GM23338 (cell line): Measurements from ENCODE around the gene ZMAT3. TPM values are rescaled to one million over a fixed set of nuclear protein-coding genes. Genes with fewer than 3 reads are reported as not detected.

Experiments used
- ATAC-seq: fragments of 200-7000 bp; cut with Tn5 transposase; 3 replicates; pipeline ENCODE4 v1.9.1; 2020
- DNase-seq: peaks from one replicate; pipeline ENCODE4 v3.0.0-alpha.2; 2015; ENCODE audit warnings: low spot score
- H2AFZ ChIP-seq: fragments of 200-600 bp; sonication (generic); 2 replicates; pipeline ENCODE4 v1.8.0; 2016; ENCODE audit warnings: antibody characterized with exemption, mild to moderate bottlenecking, moderate library complexity
- H3F3A ChIP-seq: fragments of 200-600 bp; sonication (generic); replicated peaks from 2 replicates; pipeline ENCODE4 v1.8.0; 2017; ENCODE audit warnings: antibody characterized with exemption, mixed run types, low read depth
- H3K27ac ChIP-seq: fragments of 200-600 bp; sonication (generic); 2 replicates; pipeline ENCODE4 v1.6.1; 2016; ENCODE audit warnings: low read depth
- H3K27me3 ChIP-seq: fragments of 200-600 bp; sonication (generic); 2 replicates; pipeline ENCODE4 v1.8.0; 2016; ENCODE audit warnings: mild to moderate bottlenecking, mixed run types, moderate library complexity; ENCODE audit not compliant: insufficient read depth
- H3K36me3 ChIP-seq: fragments of 200-600 bp; sonication (generic); 2 replicates; pipeline ENCODE4 v1.8.0; 2016; ENCODE audit warnings: mild to moderate bottlenecking; ENCODE audit not compliant: insufficient read depth
- H3K4me1 ChIP-seq: fragments of 200-600 bp; sonication (generic); 2 replicates; pipeline ENCODE4 v1.8.0; 2016; ENCODE audit warnings: mild to moderate bottlenecking, moderate library complexity; ENCODE audit not compliant: insufficient read depth
- H3K4me2 ChIP-seq: fragments of 200-600 bp; sonication (generic); 2 replicates; pipeline ENCODE4 v1.7.1; 2017; ENCODE audit warnings: mixed run types
- H3K4me3 ChIP-seq: fragments of 200-600 bp; sonication (generic); 2 replicates; pipeline ENCODE4 v1.6.1; 2016; ENCODE audit warnings: mixed run types
- H3K79me2 ChIP-seq: fragments of 200-600 bp; sonication (generic); replicated peaks from 2 replicates; pipeline ENCODE4 v1.8.0; 2017; ENCODE audit warnings: mild to moderate bottlenecking; ENCODE audit not compliant: insufficient read depth
- H3K9me2 ChIP-seq: fragments of 200-600 bp; sonication (generic); 2 replicates; pipeline ENCODE4 v1.8.0; 2017; ENCODE audit not compliant: insufficient read depth
- H4K20me1 ChIP-seq: fragments of 200-600 bp; sonication (generic); replicated peaks from 2 replicates; pipeline ENCODE4 v1.8.0; 2017; ENCODE audit warnings: mild to moderate bottlenecking; ENCODE audit not compliant: insufficient read depth
- H3K27ac Mint-ChIP-seq: 2 replicates; pipeline ENCODE4 v1.8.0; 2020; ENCODE audit warnings: inconsistent platforms, mild to moderate bottlenecking, moderate library complexity, mixed read lengths
- H3K27me3 Mint-ChIP-seq: 3 replicates; pipeline ENCODE4 v1.8.0; 2022; ENCODE audit warnings: low read depth, mild to moderate bottlenecking, moderate library complexity, mixed read lengths, inconsistent platforms; ENCODE audit not compliant: insufficient read depth, poor library complexity
- H3K36me3 Mint-ChIP-seq: 3 replicates; pipeline ENCODE4 v1.8.0; 2021; ENCODE audit warnings: low read depth, mild to moderate bottlenecking, inconsistent platforms, moderate library complexity, mixed read lengths
- H3K4me1 Mint-ChIP-seq: 3 replicates; pipeline ENCODE4 v1.8.0; 2020; ENCODE audit warnings: mild to moderate bottlenecking, inconsistent platforms, mixed read lengths
- H3K4me3 Mint-ChIP-seq: 3 replicates; pipeline ENCODE4 v1.8.0; 2021; ENCODE audit warnings: moderate library complexity, mild to moderate bottlenecking, inconsistent platforms, mixed read lengths
- H3K9me3 Mint-ChIP-seq: 3 replicates; pipeline ENCODE4 v1.8.0; 2020; ENCODE audit warnings: moderate library complexity, mild to moderate bottlenecking, inconsistent platforms, mixed read lengths
- CREB1 ChIP-seq: fragments of 250-450 bp; sonication (Bioruptor Pico); IDR thresholded peaks from 2 replicates; pipeline ENCODE4 v1.5.0; 2020; ENCODE audit warnings: low read depth, mild to moderate bottlenecking, moderate library complexity
- EZH2 ChIP-seq: fragments of 200-600 bp; sonication (generic); IDR thresholded peaks from one replicate; pipeline ENCODE4 v1.8.0; 2017; ENCODE audit warnings: antibody characterized with exemption, mild to moderate bottlenecking, low read depth; ENCODE audit not compliant: unreplicated experiment
- EZH2phosphoT487 ChIP-seq: fragments of 200-600 bp; sonication (generic); IDR thresholded peaks from one replicate; pipeline ENCODE4 v1.8.1; 2018; ENCODE audit warnings: antibody characterized with exemption; ENCODE audit not compliant: unreplicated experiment
- JUNB ChIP-seq: IDR thresholded peaks from one replicate; pipeline ENCODE4 v1.6.1; 2016; ENCODE audit warnings: antibody characterized with exemption; ENCODE audit not compliant: unreplicated experiment
- NANOG ChIP-seq: IDR thresholded peaks from 2 replicates; pipeline ENCODE4 v1.6.1; 2016; ENCODE audit warnings: antibody characterized with exemption, borderline replicate concordance
- POLR2AphosphoS5 ChIP-seq: IDR thresholded peaks from 2 replicates; pipeline ENCODE4 v1.6.1; 2016; ENCODE audit warnings: antibody characterized with exemption, low read depth
- STAT1 ChIP-seq: IDR thresholded peaks from one replicate; pipeline ENCODE4 v1.6.1; 2016; ENCODE audit warnings: antibody characterized with exemption; ENCODE audit not compliant: unreplicated experiment
- ZNF114 ChIP-seq: fragments of 250-450 bp; sonication (Bioruptor Pico); IDR thresholded peaks from 2 replicates; pipeline ENCODE4 v1.5.0; 2020; ENCODE audit warnings: mild to moderate bottlenecking, moderate library complexity
- ZNF331 ChIP-seq: fragments of 250-450 bp; sonication (Bioruptor Pico); IDR thresholded peaks from 2 replicates; pipeline ENCODE4 v1.5.0; 2020; ENCODE audit warnings: low read depth, mild to moderate bottlenecking, moderate library complexity
- polyA plus RNA-seq: library from polyadenylated mRNA; unstranded; fragments of >200 nt; fragmentation: Nextera tagmentation; extraction: Ambion mirVana; gene quantifications from 2 replicates; pipeline ENCODE4 v1.2.1, GENCODE V29; 2016
- total RNA-seq: library from RNA; depleted of rRNA; stranded (reverse); fragments of >200 nt; shearing (Covaris generic); gene quantifications from 2 replicates; pipeline ENCODE4 v1.2.3, GENCODE V29; 2014
- TF ChIP-seq, protein P1 (sequence below): IDR thresholded peaks from one replicate; pipeline ENCODE4 v1.6.1; 2018; ENCODE audit warnings: antibody characterized with exemption; ENCODE audit not compliant: unreplicated experiment
- TF ChIP-seq, protein P2 (sequence below), 2 experiments: fragments of 200-600 bp in 1 of 2; sonication (generic) in 1 of 2; conservative IDR thresholded peaks; 2 replicates each; pipeline versions ENCODE4 v1.5.1 to v1.6.1; 2016 to 2017; ENCODE audit warnings: antibody characterized with exemption in 2 of 2, low read depth in 2 of 2, mild to moderate bottlenecking in 2 of 2, moderate library complexity in 1 of 2
- TF ChIP-seq, protein P3 (sequence below): IDR thresholded peaks from 2 replicates; pipeline ENCODE4 v1.6.1; 2016; ENCODE audit warnings: antibody characterized with exemption

Gene ZMAT3
- total and polyA plus RNA-seq, 2 experiments from 2014 or later, result 10.0 to 17.3 TPM

DNA sequence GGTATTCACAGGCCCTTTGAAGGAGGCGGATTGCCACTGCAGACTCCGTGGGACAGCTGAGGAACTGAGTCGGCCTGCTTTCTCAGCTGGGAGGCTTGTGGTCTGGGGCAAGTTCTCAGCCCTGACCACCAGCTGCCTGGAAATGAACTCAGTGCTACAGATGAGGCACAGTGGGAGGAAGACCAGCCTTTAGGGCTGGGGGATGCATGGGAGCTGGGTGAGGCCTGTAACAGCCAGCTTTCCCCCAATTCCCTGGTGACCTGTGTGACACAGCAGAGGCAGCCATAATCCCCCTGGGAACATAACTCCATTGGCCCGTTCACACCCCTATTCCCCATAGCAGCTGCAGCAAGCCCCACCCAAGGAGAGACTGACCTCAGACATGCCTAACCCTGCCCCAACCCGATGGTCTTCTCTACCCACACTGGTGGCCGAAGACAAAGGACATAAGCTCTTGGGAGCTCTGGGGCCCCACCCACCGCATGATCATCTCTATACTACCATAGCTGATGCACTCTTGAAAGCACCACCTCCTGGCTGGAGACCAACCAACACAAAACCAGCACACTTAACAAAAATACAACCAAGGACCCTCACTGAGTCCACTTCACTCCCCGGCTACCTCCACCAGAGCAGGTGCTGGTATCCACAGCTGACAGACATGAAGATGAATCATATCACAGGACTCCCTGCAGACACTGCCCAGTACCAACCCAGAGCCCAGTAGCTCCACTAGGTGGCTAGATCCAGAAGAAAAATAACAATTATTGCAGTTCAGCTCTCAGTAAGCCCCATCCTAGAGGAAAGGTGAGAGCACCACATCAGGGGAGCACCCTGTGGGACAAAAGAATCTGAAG, 24.9 kb downstream of the ZMAT3 start:
- no peak for TF ChIP-seq STAT1
- TF ChIP-seq JUNB, result no peak
- TF ChIP-seq, protein P1, sequence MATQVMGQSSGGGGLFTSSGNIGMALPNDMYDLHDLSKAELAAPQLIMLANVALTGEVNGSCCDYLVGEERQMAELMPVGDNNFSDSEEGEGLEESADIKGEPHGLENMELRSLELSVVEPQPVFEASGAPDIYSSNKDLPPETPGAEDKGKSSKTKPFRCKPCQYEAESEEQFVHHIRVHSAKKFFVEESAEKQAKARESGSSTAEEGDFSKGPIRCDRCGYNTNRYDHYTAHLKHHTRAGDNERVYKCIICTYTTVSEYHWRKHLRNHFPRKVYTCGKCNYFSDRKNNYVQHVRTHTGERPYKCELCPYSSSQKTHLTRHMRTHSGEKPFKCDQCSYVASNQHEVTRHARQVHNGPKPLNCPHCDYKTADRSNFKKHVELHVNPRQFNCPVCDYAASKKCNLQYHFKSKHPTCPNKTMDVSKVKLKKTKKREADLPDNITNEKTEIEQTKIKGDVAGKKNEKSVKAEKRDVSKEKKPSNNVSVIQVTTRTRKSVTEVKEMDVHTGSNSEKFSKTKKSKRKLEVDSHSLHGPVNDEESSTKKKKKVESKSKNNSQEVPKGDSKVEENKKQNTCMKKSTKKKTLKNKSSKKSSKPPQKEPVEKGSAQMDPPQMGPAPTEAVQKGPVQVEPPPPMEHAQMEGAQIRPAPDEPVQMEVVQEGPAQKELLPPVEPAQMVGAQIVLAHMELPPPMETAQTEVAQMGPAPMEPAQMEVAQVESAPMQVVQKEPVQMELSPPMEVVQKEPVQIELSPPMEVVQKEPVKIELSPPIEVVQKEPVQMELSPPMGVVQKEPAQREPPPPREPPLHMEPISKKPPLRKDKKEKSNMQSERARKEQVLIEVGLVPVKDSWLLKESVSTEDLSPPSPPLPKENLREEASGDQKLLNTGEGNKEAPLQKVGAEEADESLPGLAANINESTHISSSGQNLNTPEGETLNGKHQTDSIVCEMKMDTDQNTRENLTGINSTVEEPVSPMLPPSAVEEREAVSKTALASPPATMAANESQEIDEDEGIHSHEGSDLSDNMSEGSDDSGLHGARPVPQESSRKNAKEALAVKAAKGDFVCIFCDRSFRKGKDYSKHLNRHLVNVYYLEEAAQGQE, result no peak
- no peak for TF ChIP-seq ZNF331 (CRISPR knock-in tag)
- Mint-ChIP-seq H3K27ac (no peak overlapping the region), H3K27me3 (peaks cover 2% of the 10 kb centered on the region), H3K4me1 (no peaks in the 10 kb centered on the region; the same call in 2 of the 3 replicates), H3K36me3 (peaks cover 8% of the 10 kb centered on the region; the same call in 2 of the 3 replicates), H3K4me3 (no peak overlapping the region), H3K9me3 (peaks cover 12% of the 10 kb centered on the region)
- Histone ChIP-seq H3K4me3 (no peak overlapping the region), H3F3A (no peaks in the 10 kb centered on the region), H3K9me2 (0 out of 2 replicates have a peak, but pooled peaks cover 4% of the 10 kb centered on the region), H3K27me3 (no peaks in the 10 kb centered on the region), H3K36me3 (no peaks in the 10 kb centered on the region), H3K27ac (no peak overlapping the region), H3K4me2 (no peak overlapping the region), H3K4me1 (no peaks in the 10 kb centered on the region), H4K20me1 (no peaks in the 10 kb centered on the region), H2AFZ (no peak overlapping the region), H3K79me2 (peaks cover 53% of the 10 kb centered on the region)
- no peak for DNase-seq
- no peak for ATAC-seq

DNA sequence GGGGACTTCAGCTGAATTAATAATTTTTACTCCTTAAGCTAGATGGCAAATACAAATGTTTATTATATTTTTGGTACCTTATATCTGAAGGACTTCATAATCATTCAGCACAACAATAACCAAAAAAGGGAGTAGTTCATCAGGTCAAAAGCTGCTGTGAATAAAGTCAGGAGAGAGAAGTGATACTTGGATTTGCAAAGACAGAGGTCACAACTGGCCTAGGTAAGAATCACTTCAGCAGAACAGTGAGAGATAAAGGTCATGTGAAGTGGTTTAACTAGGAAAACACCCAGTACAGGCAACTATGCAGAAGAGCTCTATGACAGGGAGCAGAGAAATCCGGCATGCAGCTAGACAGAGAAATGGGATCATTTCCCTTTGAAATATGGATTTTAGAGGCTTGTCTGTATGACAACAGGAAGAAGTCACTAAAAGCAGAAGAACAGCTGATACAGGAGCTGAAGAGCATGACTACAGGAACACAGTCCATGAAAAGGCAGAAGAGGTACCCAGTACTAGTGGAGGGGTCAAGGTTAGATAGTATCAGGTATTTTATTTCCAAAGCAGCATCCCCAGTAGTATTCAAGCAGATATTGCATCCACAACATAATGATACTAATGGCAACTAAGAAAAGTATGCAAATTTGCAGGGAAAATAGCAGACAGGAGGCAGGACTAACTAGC, 25.7 kb downstream of the ZMAT3 start:
- no peaks in the 10 kb centered on the region for H3K4me1 ChIP-seq
- no peak overlapping the region for H3K27ac ChIP-seq
- no peak for DNase-seq
- peaks cover 12% of the 10 kb centered on the region for H3K9me3 Mint-ChIP-seq
- no peak overlapping the region for H3K4me3 ChIP-seq
- H3F3A ChIP-seq, result no peaks in the 10 kb centered on the region
- no peak for ATAC-seq
- H4K20me1 ChIP-seq, result no peaks in the 10 kb centered on the region
- H2AFZ ChIP-seq, result no peak overlapping the region
- H3K27ac Mint-ChIP-seq, result no peak overlapping the region
- peaks cover 8% of the 10 kb centered on the region; the same call in 2 of the 3 replicates for H3K36me3 Mint-ChIP-seq
- H3K27me3 Mint-ChIP-seq, result peaks cover 3% of the 10 kb centered on the region
- no peak overlapping the region for H3K4me2 ChIP-seq
- H3K4me3 Mint-ChIP-seq, result no peak overlapping the region
- peaks cover 47% of the 10 kb centered on the region for H3K79me2 ChIP-seq
- no peaks in the 10 kb centered on the region for H3K27me3 ChIP-seq
- H3K4me1 Mint-ChIP-seq, result no peaks in the 10 kb centered on the region; the same call in 2 of the 3 replicates
- 0 out of 2 replicates have a peak, but pooled peaks cover 4% of the 10 kb centered on the region for H3K9me2 ChIP-seq
- H3K36me3 ChIP-seq, result no peaks in the 10 kb centered on the region
- TF ChIP-seq ZNF114 (CRISPR knock-in tag) (no peak), ZNF331 (CRISPR knock-in tag) (no peak), CREB1 (CRISPR knock-in tag) (no peak), NANOG (no peak), EZH2phosphoT487 (no peak), EZH2 (no peak), POLR2AphosphoS5 (no peak)
- TF ChIP-seq, protein P2, sequence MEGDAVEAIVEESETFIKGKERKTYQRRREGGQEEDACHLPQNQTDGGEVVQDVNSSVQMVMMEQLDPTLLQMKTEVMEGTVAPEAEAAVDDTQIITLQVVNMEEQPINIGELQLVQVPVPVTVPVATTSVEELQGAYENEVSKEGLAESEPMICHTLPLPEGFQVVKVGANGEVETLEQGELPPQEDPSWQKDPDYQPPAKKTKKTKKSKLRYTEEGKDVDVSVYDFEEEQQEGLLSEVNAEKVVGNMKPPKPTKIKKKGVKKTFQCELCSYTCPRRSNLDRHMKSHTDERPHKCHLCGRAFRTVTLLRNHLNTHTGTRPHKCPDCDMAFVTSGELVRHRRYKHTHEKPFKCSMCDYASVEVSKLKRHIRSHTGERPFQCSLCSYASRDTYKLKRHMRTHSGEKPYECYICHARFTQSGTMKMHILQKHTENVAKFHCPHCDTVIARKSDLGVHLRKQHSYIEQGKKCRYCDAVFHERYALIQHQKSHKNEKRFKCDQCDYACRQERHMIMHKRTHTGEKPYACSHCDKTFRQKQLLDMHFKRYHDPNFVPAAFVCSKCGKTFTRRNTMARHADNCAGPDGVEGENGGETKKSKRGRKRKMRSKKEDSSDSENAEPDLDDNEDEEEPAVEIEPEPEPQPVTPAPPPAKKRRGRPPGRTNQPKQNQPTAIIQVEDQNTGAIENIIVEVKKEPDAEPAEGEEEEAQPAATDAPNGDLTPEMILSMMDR (conservative IDR thresholded peaks at IDR 0.05; ENCODE audit: low read depth in 2 of 2), result no peak
- TF ChIP-seq, protein P3, sequence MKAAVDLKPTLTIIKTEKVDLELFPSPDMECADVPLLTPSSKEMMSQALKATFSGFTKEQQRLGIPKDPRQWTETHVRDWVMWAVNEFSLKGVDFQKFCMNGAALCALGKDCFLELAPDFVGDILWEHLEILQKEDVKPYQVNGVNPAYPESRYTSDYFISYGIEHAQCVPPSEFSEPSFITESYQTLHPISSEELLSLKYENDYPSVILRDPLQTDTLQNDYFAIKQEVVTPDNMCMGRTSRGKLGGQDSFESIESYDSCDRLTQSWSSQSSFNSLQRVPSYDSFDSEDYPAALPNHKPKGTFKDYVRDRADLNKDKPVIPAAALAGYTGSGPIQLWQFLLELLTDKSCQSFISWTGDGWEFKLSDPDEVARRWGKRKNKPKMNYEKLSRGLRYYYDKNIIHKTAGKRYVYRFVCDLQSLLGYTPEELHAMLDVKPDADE, result no peak
- TF ChIP-seq, protein P1, result no peak
